Measurements from ENCODE around the gene FXYD7.

- TF ChIP-seq CTCF (IDR thresholded peaks at IDR 0.05) = no peak
- TF ChIP-seq ZFX (IDR thresholded peaks at IDR 0.05; ENCODE audit: borderline replicate concordance) = no peak
These were observed 27.5 kb downstream of the FXYD7 start for GRCh38 chr19:35170359-35171061.

Measured in 22Rv1 (cell line).